GM23248 (cell line): Measurements from ENCODE around the gene HECTD4.

ENCODE experiments used
- EZH2 ChIP-seq: fragments of 200-600 bp; sonication (generic); IDR thresholded peaks from 2 replicates; pipeline ENCODE4 v1.6.1; 2018; ENCODE audit warnings: antibody characterized with exemption, mild to moderate bottlenecking; ENCODE audit not compliant: insufficient read depth, poor library complexity, severe bottlenecking
- EZH2phosphoT487 ChIP-seq: fragments of 200-600 bp; sonication (generic); IDR thresholded peaks from 2 replicates; pipeline ENCODE4 v1.6.1; 2018; ENCODE audit warnings: antibody characterized with exemption, moderate library complexity, mild to moderate bottlenecking, low read depth; ENCODE audit not compliant: insufficient read depth

- TF ChIP-seq EZH2 (no peak), EZH2phosphoT487 (no peak)
Measured at GRCh38 chr12:112389228-112389627, 7.0 kb upstream of the HECTD4 start.
